A673 (cell line): ENCODE measurements around the gene PRLR.

Experiments used
- CTCF ChIP-seq: fragments of 300-800, 200-600 bp; sonication (generic); conservative IDR thresholded peaks from 2 replicates; pipeline ENCODE4 v1.5.1; 2017; ENCODE audit warnings: low read depth, mild to moderate bottlenecking, antibody characterized with exemption, low read length, moderate library complexity, mixed read lengths
- EZH2 ChIP-seq: fragments of 200-600 bp; sonication (generic); IDR thresholded peaks from 2 replicates; pipeline ENCODE4 v1.6.1; 2017; ENCODE audit warnings: borderline replicate concordance, low read depth, mild to moderate bottlenecking, mixed read lengths, antibody characterized with exemption, low read length; ENCODE audit not compliant: poor library complexity, severe bottlenecking

DNA sequence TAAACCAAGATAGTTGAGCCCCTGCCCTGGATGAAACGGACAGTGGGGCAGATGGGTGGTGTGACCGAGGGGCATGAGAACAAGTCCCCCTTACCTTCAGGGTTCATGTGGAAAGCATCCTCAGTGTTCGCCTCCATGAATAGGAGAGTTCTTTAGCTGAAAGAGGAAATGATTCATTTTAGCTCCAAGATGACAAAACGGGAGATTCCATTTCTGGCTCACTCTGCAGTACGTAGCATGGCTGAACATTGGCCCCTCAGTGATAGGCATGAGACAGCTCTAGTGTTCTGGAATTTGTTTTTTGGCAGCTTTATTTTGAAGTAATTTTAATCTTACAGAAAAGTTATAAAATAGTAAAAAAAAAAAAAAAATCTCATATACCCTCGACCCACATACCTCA lies 112.3 kb downstream of the PRLR start:
- TF ChIP-seq CTCF (no peak), EZH2 (no peak)
